Activated CD4-positive, CD25-positive, alpha-beta regulatory T cell treated with anti-CD3 and anti-CD28 coated beads, Interleukin-2, amount 50 U/mL, for 16 hours (primary cell): ENCODE data around the gene HOXD3.

ENCODE experiments used
- DNase-seq: peaks from one replicate; pipeline ENCODE4 v3.0.0-alpha.2; 2020; ENCODE audit warnings: low read depth, low spot score

HOXD3 gene

DNA sequence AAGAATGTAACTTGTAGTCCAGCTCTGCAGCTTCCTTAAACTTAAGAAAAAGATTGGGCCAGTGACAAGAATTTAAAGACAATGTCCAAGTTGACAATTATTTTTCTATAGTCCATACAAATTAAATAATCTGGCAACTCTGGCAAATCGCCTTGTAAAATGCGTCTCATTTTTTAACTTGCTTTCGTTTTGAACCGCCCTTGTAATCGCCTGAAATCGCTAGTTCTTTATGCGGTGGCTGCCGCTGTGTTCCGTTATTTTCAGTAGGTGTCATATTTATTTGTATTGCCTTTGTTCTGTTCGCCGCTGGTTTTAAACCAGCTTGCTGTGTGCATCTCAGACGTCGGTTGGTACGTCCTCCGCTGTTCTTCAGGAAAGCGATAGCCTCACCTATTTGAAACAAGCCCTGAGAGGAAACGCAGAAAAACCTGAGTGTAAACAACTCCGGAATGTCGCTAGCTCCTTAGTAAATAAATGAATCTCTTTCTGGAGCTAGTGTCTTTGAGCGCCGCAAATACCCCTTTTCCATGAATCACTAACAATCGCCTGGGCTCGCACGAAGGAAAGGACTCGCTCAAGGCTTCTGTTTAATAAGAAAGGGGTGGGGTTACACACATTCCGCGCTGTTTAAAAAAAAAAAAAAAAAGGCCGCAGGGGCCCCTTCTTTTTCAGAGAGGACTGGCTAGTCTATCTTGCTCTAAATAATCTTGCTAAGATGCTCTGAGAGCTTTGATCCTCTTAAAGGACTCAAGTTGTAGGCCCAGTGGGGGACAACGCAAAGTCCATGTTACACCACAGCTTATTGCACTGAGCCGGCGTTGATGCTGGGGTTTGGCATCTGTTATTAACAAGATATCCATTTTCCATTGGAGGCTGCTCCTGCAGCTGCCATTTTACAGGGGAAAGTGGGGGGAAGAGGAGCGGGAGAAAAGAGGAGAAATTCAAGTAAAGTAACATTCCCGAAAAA, 24.6 kb upstream of the HOXD3 start:
- DNase-seq, result no peak

DNA sequence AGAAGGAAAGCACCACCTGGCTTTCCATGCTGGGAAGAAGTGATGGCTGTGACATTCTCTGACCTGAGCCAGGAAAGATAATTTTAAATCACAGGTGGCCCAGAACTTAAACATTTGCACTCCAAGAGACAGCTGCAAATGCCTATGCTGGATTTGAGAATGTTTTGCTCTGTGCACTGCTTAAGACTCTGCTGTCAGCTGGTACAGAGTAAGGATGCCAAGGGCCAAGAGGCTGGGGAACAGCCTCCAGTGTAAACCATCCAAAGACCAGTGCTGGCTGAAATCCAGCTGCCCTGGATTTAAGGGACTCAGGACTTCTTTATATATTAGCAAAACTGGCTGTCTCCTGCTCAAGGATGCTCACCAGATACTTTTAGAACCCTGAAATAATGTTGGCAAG, 23.7 kb upstream of the HOXD3 start:
- no peak for DNase-seq

GRCh38 chr2:176134035-176134434, 23.1 kb upstream of the HOXD3 start:
- DNase-seq, result no peak

GRCh38 chr2:176135035-176135440, 22.1 kb upstream of the HOXD3 start:
- no peak for DNase-seq

- DNase-seq, result no peak
Measured at GRCh38 chr2:176136374-176137251, 20.5 kb upstream of the HOXD3 start.

GRCh38 chr2:176137252-176137580, 19.9 kb upstream of the HOXD3 start:
- no peak for DNase-seq

DNA sequence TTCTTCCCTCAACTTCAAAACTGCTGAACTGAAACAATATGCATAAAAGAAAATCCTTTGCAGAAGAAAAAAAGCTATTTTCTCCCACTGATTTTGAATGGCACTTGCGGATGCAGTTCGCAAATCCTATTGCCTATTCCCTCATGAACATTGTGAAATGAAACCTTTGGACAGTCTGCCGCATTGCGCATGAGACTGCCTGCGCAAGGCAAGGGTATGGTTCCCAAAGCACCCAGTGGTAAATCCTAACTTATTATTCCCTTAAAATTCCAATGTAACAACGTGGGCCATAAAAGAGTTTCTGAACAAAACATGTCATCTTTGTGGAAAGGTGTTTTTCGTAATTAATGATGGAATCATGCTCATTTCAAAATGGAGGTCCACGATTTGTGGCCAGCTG, 19.2 kb upstream of the HOXD3 start:
- DNase-seq, result no peak

DNA sequence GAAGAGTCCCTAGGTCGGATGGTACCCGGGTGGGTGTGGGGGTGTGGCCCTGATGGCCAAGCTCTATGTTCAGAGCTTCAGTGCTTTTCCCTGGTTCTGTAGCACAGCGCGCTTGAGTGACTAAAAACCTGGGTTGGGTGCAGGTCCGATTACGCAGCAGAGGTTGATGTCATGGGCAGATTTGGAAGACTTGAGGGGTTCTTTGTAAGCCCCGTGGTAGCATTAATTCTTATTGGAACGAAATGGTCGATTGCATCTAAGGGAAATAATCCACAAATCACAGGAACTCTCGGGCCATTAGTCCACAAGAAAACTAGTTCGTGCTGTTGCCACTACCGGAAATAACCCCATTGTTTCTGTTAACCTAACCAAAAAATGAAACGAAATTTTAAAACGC, 18.6 kb upstream of the HOXD3 start:
- DNase-seq, result no peak

GRCh38 chr2:176138923-176139660, 18.0 kb upstream of the HOXD3 start:
- no peak for DNase-seq

DNA sequence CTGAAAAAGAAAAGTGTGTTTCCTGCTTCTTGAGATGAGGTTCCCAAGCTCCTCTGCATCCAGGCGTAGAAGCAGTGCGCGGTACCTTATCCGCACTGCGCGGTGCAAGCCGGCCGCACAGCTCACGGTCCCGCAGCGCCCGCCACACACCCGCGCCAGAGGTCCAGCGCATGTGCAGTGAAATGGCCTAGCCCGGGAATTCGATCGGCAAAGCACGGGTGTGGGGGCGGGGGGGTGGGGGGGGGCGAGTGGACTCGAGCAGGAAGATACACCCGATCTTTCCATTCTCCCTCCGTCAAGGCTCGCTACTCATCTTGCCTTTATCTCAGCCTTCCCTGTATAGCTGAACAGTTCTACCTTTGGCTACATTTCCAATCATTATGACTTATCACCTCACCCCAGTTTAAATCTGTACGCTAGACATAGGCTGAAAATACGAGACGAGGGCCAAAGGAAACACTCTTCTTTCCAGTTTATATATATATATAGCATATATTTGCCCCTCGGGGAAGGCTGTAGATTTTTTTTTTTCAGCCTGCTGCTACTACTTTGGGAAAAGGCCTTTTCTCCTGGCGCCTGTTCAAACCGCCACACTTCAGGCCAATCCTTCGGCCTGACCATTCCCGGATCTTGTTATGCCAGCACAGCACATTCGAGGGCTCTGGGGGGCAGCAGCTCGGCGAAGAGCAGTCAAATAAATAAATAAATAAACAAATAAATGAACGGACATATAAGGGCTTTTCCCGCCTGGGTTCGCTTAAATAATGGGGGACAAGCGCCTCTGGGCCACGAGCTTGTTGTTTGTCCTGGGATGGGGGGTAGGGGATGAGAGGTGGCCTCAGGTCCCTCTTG, 17.2 kb upstream of the HOXD3 start:
- DNase-seq, result no peak

DNA sequence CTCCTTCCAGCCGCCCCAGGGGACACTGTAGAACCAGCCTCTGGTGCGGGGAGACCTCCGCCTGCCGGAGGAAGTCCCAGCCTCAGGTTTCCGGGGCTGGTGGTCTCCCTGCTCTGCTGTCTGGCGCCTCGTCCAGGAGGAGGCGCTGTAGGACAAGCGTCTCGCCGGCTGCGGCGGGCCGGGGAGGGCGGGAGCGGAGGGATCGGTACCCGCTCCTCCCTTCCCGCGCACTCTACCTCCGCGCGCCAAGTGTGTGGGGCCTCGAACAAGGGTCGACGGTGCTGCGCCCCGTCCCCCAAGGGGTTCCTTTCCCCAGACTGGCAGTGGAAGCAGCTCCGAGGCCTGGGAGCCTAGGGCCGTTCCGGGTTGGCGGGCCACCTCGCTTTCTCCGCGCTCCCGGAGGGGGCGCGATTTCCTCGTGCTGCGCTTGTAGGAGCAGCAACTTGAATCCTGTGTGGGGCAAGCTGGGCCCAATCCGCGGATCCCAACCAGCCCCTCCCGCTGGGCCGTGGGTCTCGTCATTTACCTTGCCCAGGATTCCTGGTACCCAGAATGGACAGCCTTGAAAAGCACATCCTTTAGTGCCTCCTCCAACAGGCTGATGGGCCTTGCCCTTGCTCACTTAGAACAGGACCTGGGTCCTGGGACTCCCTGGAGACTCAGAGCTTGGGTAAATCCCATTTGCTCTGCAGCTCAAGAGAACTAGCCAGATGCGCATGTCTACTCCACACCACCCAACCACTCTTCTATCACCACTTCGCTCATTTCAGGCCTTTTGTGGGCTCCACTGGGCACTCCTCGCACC, 16.4 kb upstream of the HOXD3 start:
- peak; percentile 20 for DNase-seq

DNA sequence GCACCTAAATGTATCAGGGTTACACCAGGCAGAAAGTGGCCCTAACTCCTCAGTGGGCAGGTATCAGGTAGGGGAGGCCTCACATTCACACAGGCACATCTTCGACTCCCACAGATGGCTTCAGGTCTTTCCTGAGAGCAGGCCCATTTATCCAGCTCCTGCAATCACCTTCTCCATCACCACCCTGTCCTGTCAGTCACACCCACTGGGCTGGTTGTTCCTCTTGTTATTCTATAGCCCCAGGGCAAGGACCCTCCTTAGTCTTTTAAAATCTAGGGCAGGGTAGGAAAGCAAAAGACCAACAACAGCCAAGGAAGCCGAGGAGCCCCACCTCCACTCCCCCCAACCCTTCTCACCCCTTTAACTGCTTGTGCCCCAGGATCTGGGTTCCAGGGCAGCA, 14.8 kb upstream of the HOXD3 start:
- DNase-seq, result no peak

DNA sequence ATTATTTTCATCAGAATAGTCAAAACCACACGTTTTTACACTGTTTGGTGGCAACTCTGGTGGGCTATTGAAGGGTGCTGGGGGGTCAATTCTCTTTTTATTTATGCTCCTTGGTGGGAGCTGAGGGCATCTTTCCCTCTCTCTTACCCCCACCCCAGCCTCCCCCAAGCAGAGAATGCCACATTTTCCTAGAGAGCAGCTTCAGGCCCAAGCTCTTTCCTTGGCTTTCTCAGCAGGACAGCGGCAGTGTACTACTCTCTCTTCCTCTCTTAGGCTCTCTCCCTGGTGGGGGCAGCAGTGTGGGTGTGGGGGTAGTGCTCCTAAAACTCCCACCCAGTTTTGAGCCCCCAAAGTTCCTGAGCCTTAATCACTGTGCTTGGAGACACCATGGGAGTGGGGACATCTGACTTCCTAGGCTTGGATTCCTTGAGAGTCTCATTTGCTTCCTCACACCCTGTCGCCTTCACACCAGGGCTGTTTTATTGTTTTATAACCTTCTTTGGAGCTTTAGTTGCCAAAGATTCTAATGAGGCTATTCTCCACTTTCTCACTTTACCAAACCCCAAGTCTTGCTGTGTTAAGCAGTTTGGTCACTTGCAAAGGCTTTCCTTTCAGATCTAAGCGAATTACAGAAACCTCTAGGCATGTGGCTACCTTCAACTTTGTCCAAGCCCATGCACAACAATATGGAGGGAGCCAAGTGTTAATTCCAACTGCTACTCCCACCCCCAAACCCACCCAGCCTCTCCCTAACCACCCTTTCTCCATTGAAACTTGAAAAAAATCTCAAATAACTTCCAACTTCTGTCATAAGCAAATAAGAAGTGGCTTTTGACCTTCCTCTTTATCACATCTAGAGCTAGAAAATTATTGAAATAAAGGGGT, 11.8 kb upstream of the HOXD3 start:
- no peak for DNase-seq

- no peak for DNase-seq
Measured at GRCh38 chr2:176146101-176146500, 11.0 kb upstream of the HOXD3 start.

DNA sequence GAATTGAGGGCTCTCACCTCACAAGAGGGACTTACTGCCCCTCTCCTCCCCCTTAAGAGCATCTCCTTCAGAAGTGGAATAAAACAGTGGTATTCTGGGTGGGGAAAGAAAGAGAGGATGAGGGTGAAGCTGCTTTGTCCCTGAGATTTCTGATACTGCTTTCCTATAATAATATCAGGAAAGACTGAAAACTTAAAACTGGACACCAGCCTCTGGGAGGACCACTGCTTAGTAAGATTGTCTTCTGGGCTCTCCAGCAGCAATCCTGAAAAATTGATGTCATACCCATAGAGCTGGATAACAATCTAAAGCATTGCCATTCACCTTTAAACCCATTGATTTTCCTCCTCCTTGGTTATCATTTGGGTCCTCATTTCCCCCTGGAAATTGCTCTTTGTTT, 10.5 kb upstream of the HOXD3 start:
- no peak for DNase-seq

DNA sequence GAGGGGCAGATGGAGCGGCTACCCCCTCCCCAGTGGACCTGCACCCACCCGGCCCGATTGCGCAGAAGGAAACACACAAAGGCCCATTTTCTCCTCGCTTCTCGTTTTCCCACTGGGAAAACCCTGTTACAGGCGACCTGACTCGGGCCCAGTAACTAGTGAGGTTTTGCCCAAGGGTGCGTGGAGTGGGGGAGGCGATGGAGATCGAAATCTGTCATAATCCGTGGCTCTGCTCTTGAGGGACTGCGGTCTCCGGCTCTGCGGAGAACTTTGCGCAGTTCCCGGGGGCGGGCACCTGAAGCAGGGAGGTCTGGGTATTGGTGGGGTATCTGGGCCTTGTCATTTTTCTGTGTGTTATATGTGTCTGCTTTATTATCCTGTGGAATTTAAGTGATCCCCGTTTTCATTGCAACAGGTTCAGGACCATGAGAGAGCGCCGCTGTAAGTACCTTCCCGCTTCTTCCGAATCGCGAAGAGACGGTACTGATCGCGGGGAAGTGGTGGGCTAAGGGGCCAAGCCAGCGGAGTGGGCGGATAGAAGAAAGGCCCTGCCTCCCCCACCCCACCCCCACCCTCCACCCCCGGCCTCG, 9.8 kb upstream of the HOXD3 start:
- DNase-seq, result no peak

DNA sequence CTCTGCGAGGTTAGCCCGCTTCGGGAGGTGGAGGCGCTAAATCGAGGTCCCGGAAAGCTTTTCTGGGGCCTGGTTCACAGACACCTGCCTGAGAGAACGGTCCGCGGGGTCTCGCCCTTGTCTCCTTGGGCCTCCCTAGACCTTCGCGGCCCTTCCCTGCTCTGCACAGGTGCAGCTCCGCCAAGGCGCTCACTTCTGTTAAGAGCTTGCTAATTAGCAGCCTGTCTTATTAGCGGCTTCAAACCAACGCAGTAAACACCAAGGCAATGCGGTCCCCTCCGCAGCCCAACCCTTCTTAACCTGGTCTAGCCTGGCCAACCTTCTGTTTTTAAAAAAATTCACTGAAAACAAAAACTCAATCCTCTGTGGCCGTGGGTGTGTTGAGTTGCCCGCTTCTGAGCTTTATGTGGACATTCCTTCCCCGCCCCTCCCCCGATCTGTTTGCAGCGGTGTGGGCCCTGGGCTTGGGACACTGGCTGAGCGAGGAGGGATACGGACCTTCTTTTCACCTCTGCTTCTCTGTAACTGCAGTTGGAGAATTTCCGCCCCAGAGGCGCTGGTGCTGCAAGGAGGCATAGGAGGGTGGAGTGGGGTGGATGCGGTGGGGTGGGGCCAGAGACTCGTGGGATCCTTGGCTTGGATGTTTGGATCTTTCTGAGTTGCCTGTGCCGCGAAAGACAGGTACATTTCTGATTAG, 9.2 kb upstream of the HOXD3 start:
- no peak for DNase-seq

- DNase-seq, result no peak
Measured at GRCh38 chr2:176148751-176149421, 8.2 kb upstream of the HOXD3 start.
